ENCODE measurements around the gene TNS1. TPM values are rescaled to one million over a fixed set of nuclear protein-coding genes. Genes with fewer than 3 reads are reported as not detected.

The TNS1 gene
- total RNA-seq, 1 donor from 2014 or later = 11.6 TPM

- H3K27ac Mint-ChIP-seq (ENCODE audit: unreplicated experiment) = no peak overlapping the region
- DNase-seq (ENCODE audit: low spot score) = no peak
- H3K9me3 Mint-ChIP-seq (ENCODE audit: unreplicated experiment) = no peaks in the 10 kb centered on the region
These were observed 175.2 kb downstream of the TNS1 start for GRCh38 chr2:217827430-217828201.

GRCh38 chr2:217826991-217827390 is 175.8 kb downstream of the TNS1 start:
- no peak for TF ChIP-seq CTCF (IDR thresholded peaks at IDR 0.05; ENCODE audit: unreplicated experiment)
- Mint-ChIP-seq H3K4me1 (ENCODE audit: unreplicated experiment) (peaks cover 18% of the 10 kb centered on the region), H3K9me3 (ENCODE audit: unreplicated experiment) (no peaks in the 10 kb centered on the region), H3K4me3 (ENCODE audit: unreplicated experiment) (no peak overlapping the region), H3K27me3 (ENCODE audit: unreplicated experiment) (peaks cover 9% of the 10 kb centered on the region), H3K27ac (ENCODE audit: unreplicated experiment) (no peak overlapping the region), H3K36me3 (ENCODE audit: low read depth, unreplicated experiment) (peaks cover 4% of the 10 kb centered on the region)
- no peak for DNase-seq (ENCODE audit: low spot score)

More at GRCh38 chr2:217827430-217828201, 175.2 kb downstream of the TNS1 start:
- peaks cover 12% of the 10 kb centered on the region for H3K4me1 Mint-ChIP-seq (ENCODE audit: unreplicated experiment)
- no peak overlapping the region for H3K4me3 Mint-ChIP-seq (ENCODE audit: unreplicated experiment)
- peaks cover 2% of the 10 kb centered on the region for H3K36me3 Mint-ChIP-seq (ENCODE audit: low read depth, unreplicated experiment)
- peaks cover 10% of the 10 kb centered on the region for H3K27me3 Mint-ChIP-seq (ENCODE audit: unreplicated experiment)
- TF ChIP-seq CTCF (IDR thresholded peaks at IDR 0.05; ENCODE audit: unreplicated experiment) = no peak

GRCh38 chr2:217826520-217826919 is 176.3 kb downstream of the TNS1 start:
- H3K36me3 Mint-ChIP-seq (ENCODE audit: low read depth, unreplicated experiment) = peaks cover 4% of the 10 kb centered on the region
- H3K27ac Mint-ChIP-seq (ENCODE audit: unreplicated experiment) = no peak overlapping the region
- H3K4me3 Mint-ChIP-seq (ENCODE audit: unreplicated experiment) = no peak overlapping the region
- TF ChIP-seq CTCF (IDR thresholded peaks at IDR 0.05; ENCODE audit: unreplicated experiment) = no peak
- no peak for DNase-seq (ENCODE audit: low spot score)
- H3K9me3 Mint-ChIP-seq (ENCODE audit: unreplicated experiment) = no peaks in the 10 kb centered on the region
- peaks cover 15% of the 10 kb centered on the region for H3K4me1 Mint-ChIP-seq (ENCODE audit: unreplicated experiment)
- peaks cover 7% of the 10 kb centered on the region for H3K27me3 Mint-ChIP-seq (ENCODE audit: unreplicated experiment)

GRCh38 chr2:217825469-217826235 is 177.1 kb downstream of the TNS1 start:
- H3K27ac Mint-ChIP-seq (ENCODE audit: unreplicated experiment) = no peak overlapping the region
- DNase-seq (ENCODE audit: low spot score) = no peak
- no peak for TF ChIP-seq CTCF (IDR thresholded peaks at IDR 0.05; ENCODE audit: unreplicated experiment)
- H3K36me3 Mint-ChIP-seq (ENCODE audit: low read depth, unreplicated experiment) = peaks cover 4% of the 10 kb centered on the region
- H3K4me3 Mint-ChIP-seq (ENCODE audit: unreplicated experiment) = no peak overlapping the region
- H3K9me3 Mint-ChIP-seq (ENCODE audit: unreplicated experiment) = no peaks in the 10 kb centered on the region
- peaks cover 15% of the 10 kb centered on the region for H3K27me3 Mint-ChIP-seq (ENCODE audit: unreplicated experiment)
- H3K4me1 Mint-ChIP-seq (ENCODE audit: unreplicated experiment) = peaks cover 23% of the 10 kb centered on the region

- DNase-seq (ENCODE audit: low spot score) = no peak
- Mint-ChIP-seq H3K27me3 (ENCODE audit: unreplicated experiment) (peaks cover 14% of the 10 kb centered on the region), H3K4me3 (ENCODE audit: unreplicated experiment) (no peak overlapping the region), H3K9me3 (ENCODE audit: unreplicated experiment) (no peaks in the 10 kb centered on the region), H3K4me1 (ENCODE audit: unreplicated experiment) (peaks cover 32% of the 10 kb centered on the region), H3K27ac (ENCODE audit: unreplicated experiment) (no peak overlapping the region), H3K36me3 (ENCODE audit: low read depth, unreplicated experiment) (peaks cover 8% of the 10 kb centered on the region)
- TF ChIP-seq CTCF (IDR thresholded peaks at IDR 0.05; ENCODE audit: unreplicated experiment) = no peak
These were observed 178.6 kb downstream of the TNS1 start for GRCh38 chr2:217824223-217824622.

Data from endothelial cell (in vitro differentiated cells).